Smooth muscle cell (in vitro differentiated cells): Measurements from ENCODE around the gene APRT. TPM values are rescaled to one million over a fixed set of nuclear protein-coding genes. Genes with fewer than 3 reads are reported as not detected.

ENCODE experiments used
- DNase-seq: peaks from one replicate; lab custom pipeline; 2025; ENCODE audit not compliant: unreplicated experiment; lab: John Stamatoyannopoulos, UW
- H2AFZ ChIP-seq: fragments of 200-600 bp; sonication (generic); 2 replicates; pipeline ENCODE4 v1.6.0; 2016; ENCODE audit warnings: antibody characterized with exemption, low read depth, mild to moderate bottlenecking
- H3F3A ChIP-seq: fragments of 200-600 bp; sonication (generic); 2 replicates; pipeline ENCODE4 v1.6.0; 2017; ENCODE audit warnings: antibody characterized with exemption, low read depth
- H3K27ac ChIP-seq: fragments of 200-600 bp; sonication (generic); 2 replicates; pipeline ENCODE4 v1.5.1; 2016; ENCODE audit warnings: low read depth, mild to moderate bottlenecking
- H3K27me3 ChIP-seq: fragments of 200-600 bp; sonication (generic); 2 replicates; pipeline ENCODE4 v1.6.1; 2016; ENCODE audit warnings: low read depth, mild to moderate bottlenecking
- H3K36me3 ChIP-seq: fragments of 200-600 bp; sonication (generic); 2 replicates; pipeline ENCODE4 v1.5.1; 2016; ENCODE audit warnings: low read depth
- H3K4me1 ChIP-seq: fragments of 200-600 bp; sonication (generic); 2 replicates; pipeline ENCODE4 v1.5.1; 2016; ENCODE audit warnings: low read depth
- H3K4me2 ChIP-seq: fragments of 200-600 bp; sonication (generic); 2 replicates; pipeline ENCODE4 v1.6.0; 2016; ENCODE audit warnings: mild to moderate bottlenecking
- H3K4me3 ChIP-seq: fragments of 200-600 bp; sonication (generic); 2 replicates; pipeline ENCODE4 v1.5.1; 2016; ENCODE audit warnings: mild to moderate bottlenecking
- H3K79me2 ChIP-seq: fragments of 200-600 bp; sonication (generic); 2 replicates; pipeline ENCODE4 v1.6.0; 2016; ENCODE audit warnings: low read depth, mild to moderate bottlenecking
- H3K9ac ChIP-seq: fragments of 200-600 bp; sonication (generic); 2 replicates; pipeline ENCODE4 v1.6.0; 2016; ENCODE audit warnings: low read depth
- H3K9me3 ChIP-seq: fragments of 200-600 bp; sonication (generic); replicated peaks from 2 replicates; pipeline ENCODE4 v1.5.1; 2016; ENCODE audit warnings: low read depth
- H4K20me1 ChIP-seq: fragments of 200-600 bp; sonication (generic); 2 replicates; pipeline ENCODE4 v1.6.0; 2016; ENCODE audit warnings: low read depth
- WGBS: methylation state at CpG from one replicate; pipeline ENCODE4 v1.1.7; 2016; ENCODE audit warnings: low lambda C conversion rate; 5-methylcytosine and 5-hydroxymethylcytosine counted together
- polyA plus RNA-seq: library from polyadenylated mRNA; unstranded; fragments of >200 nt; fragmentation: Nextera tagmentation; extraction: Ambion mirVana; gene quantifications from 2 replicates; pipeline ENCODE4 v1.2.1, GENCODE V29; 2016
- total RNA-seq: library from RNA; depleted of rRNA; stranded (reverse); fragments of >200 nt; gene quantifications from 2 replicates; pipeline ENCODE4 v1.2.3, GENCODE V29; 2014
- TF ChIP-seq, protein P1 (sequence below): fragments of 200-600 bp; sonication (generic); IDR thresholded peaks from 2 replicates; pipeline ENCODE4 v1.5.1; 2017; ENCODE audit warnings: borderline replicate concordance, mild to moderate bottlenecking, antibody characterized with exemption; ENCODE audit not compliant: insufficient read depth, poor library complexity, severe bottlenecking

Gene APRT
- total and polyA plus RNA-seq, 2 experiments from 2014 or later, result 143 to 200 TPM

DNA sequence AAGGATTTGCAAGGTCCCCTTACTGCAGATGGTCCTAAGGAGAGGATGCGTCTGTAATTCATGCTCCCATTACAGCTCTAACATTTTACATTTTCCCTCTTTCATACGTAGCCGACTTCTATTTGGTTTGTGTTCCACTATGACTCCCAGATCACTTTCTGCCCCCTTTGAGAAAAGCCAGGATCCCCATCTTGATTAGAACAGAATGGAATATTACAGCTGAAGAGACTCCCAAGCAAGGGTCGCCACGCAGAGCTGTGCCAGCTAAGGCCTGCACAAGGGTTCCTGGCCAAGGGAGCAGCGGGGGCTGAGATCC is 11.5 kb downstream of the APRT start:
- Histone ChIP-seq H3K79me2 (no peaks in the 10 kb centered on the region), H3K36me3 (no peaks in the 10 kb centered on the region), H3F3A (peaks cover 2% of the 10 kb centered on the region), H3K4me2 (no peak overlapping the region), H3K27ac (no peak overlapping the region), H2AFZ (no peak overlapping the region), H3K27me3 (no peaks in the 10 kb centered on the region), H4K20me1 (no peaks in the 10 kb centered on the region), H3K4me3 (no peak overlapping the region), H3K4me1 (peaks cover 10% of the 10 kb centered on the region), H3K9me3 (no peaks in the 10 kb centered on the region), H3K9ac (no peak overlapping the region)
- 98% methylated on average over 6 of the region's 6 CpGs for WGBS
- TF ChIP-seq, protein P1, sequence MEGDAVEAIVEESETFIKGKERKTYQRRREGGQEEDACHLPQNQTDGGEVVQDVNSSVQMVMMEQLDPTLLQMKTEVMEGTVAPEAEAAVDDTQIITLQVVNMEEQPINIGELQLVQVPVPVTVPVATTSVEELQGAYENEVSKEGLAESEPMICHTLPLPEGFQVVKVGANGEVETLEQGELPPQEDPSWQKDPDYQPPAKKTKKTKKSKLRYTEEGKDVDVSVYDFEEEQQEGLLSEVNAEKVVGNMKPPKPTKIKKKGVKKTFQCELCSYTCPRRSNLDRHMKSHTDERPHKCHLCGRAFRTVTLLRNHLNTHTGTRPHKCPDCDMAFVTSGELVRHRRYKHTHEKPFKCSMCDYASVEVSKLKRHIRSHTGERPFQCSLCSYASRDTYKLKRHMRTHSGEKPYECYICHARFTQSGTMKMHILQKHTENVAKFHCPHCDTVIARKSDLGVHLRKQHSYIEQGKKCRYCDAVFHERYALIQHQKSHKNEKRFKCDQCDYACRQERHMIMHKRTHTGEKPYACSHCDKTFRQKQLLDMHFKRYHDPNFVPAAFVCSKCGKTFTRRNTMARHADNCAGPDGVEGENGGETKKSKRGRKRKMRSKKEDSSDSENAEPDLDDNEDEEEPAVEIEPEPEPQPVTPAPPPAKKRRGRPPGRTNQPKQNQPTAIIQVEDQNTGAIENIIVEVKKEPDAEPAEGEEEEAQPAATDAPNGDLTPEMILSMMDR, result no peak
- DNase-seq, result no peak

DNA sequence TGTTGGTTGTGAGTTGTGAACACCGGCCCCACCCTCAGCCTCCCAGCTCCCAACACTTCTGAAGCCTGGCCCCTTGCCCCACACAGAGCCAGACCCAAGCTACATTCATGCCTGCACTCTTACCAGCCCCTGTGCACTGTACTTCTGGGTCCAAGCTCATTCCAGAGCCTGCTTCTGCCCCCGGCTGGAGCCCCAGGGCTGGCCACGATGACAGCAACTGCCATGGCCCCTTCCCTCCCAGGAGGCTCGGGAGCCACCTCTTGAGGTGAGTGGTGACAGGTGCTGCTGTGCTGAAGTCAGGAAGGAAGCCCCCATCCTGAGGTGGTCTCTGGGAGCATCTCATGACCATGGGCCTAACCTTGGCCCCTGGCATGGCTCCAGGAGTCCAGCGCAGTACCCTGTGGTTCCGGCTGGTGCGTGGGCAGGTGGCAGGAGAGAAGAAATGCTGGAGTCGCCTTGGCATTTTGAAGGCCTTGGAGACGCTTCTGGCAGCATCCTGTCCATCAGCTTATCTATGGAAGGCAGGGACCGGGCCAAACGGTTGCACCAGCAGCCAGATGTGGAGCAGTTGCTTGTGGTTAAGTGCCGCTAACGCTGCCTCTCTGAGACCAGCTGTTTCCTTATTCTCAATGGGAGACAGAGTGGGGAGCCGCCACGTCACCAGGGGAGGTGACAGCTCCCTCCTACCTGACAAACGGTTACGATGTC is 12.0 kb downstream of the APRT start:
- no peak overlapping the region for H3K27ac ChIP-seq
- TF ChIP-seq, protein P1, result no peak
- H3F3A ChIP-seq, result peaks cover 2% of the 10 kb centered on the region
- 93% methylated on average over 16 of the region's 17 CpGs for WGBS
- H3K9me3 ChIP-seq, result no peaks in the 10 kb centered on the region
- no peak overlapping the region for H3K4me2 ChIP-seq
- no peaks in the 10 kb centered on the region for H3K36me3 ChIP-seq
- H3K79me2 ChIP-seq, result no peaks in the 10 kb centered on the region
- H3K4me3 ChIP-seq, result no peak overlapping the region
- peaks cover 8% of the 10 kb centered on the region for H3K4me1 ChIP-seq
- H2AFZ ChIP-seq, result no peak overlapping the region
- H4K20me1 ChIP-seq, result no peaks in the 10 kb centered on the region
- DNase-seq, result no peak
- H3K9ac ChIP-seq, result no peak overlapping the region
- no peaks in the 10 kb centered on the region for H3K27me3 ChIP-seq

DNA sequence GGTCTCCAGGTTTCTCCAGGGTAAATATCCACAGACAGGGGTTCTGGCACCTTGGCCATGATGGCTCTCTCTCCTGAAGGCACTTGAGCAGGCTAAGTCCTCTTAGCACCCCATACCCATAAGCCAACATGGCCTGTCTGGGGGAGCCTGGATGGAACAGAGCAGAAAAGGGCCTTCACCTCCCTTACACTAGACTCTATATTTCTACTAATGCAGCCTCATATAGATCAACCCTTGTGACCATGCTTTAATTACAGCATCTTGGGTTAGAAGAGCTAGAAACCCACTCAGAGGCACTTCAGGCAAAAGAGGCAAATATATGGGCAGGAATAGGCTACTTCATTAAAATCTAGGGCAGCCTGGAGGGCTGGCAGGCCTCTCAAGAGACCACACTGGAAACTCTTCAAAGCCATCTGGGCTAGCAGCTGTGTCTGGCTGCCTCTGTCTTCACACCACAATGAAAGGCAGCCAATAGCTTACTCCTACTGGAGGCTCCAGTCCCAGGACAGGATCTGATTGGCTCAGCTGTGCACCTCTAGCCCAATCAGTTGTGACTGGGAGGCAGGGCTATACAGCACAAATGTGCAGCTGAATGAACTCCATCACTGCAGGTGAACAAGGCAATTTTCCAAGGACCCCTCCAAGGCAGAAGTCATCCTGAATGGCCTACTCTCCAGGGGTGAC is 12.8 kb downstream of the APRT start:
- no peaks in the 10 kb centered on the region for H3K9me3 ChIP-seq
- TF ChIP-seq, protein P1, result no peak
- no peak overlapping the region for H3K9ac ChIP-seq
- H2AFZ ChIP-seq, result no peak overlapping the region
- DNase-seq, result no peak
- no peaks in the 10 kb centered on the region for H3K27me3 ChIP-seq
- no peaks in the 10 kb centered on the region for H3K79me2 ChIP-seq
- peaks cover 2% of the 10 kb centered on the region for H3F3A ChIP-seq
- H3K36me3 ChIP-seq, result no peaks in the 10 kb centered on the region
- H3K4me2 ChIP-seq, result no peak overlapping the region
- no peaks in the 10 kb centered on the region for H4K20me1 ChIP-seq
- H3K4me1 ChIP-seq, result no peaks in the 10 kb centered on the region
- H3K4me3 ChIP-seq, result no peak overlapping the region
- no peak overlapping the region for H3K27ac ChIP-seq

DNA sequence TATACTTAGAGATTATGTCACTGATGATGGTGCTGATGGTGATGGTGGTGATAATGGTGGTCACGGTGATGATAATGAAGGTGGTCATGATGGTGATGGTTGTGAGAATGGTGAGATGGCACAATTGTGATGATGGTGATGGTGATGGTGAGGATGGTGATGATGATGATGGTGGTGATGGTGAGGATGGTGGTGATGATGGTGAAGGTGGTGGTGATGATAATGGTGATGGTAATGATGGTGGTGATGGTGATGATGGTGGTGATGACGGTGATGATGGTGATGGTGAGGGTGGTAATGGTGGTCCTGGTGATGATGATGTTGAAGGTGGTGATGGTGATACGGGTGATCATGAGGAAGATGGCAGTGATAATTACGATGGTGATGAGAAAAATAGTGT is 13.7 kb downstream of the APRT start:
- Histone ChIP-seq H3K9ac (no peak overlapping the region), H3K27me3 (no peaks in the 10 kb centered on the region), H3K36me3 (no peaks in the 10 kb centered on the region), H3K4me2 (no peak overlapping the region), H3K79me2 (no peaks in the 10 kb centered on the region), H3F3A (peaks cover 2% of the 10 kb centered on the region), H3K4me1 (no peaks in the 10 kb centered on the region), H2AFZ (no peak overlapping the region), H3K9me3 (no peaks in the 10 kb centered on the region), H3K27ac (no peak overlapping the region), H3K4me3 (no peak overlapping the region), H4K20me1 (no peaks in the 10 kb centered on the region)
- TF ChIP-seq, protein P1, result no peak
- 87% methylated on average over 4 of the region's 4 CpGs for WGBS
- DNase-seq, result no peak
